HG02884 (cell line): ENCODE measurements around the gene RABL2B.
"Not testable (repeated sequence)": the region's sequence is repeated elsewhere in the genome, so short reads cannot be mapped to it uniquely, and the experiment has no call there.

Experiments
- ATAC-seq: cut with Tn5 transposase; IDR thresholded peaks from one replicate; pipeline ENCODE4 v1.9.1; 2021; ENCODE audit warnings: mild to moderate bottlenecking, moderate library complexity; ENCODE audit not compliant: unreplicated experiment

RABL2B gene

GRCh38 chr22:50783033-50783879, at the start of gene RABL2B:
Gene RABL2B, minus strand, starts transcription at chr22:50783636. Its CDS starts 1,342 bp downstream, at chr22:50782294.
- peak; percentile 97 for ATAC-seq

- ATAC-seq, result not testable (repeated sequence)
Observed at GRCh38 chr22:50786936-50787335, 3.5 kb upstream of the RABL2B start.

GRCh38 chr22:50785289-50785688, 1.9 kb upstream of the RABL2B start:
- not testable (repeated sequence) for ATAC-seq

- ATAC-seq, result peak; percentile 16
Observed at GRCh38 chr22:50783880-50784276, 442 bp upstream of the RABL2B start.

- not testable (repeated sequence) for ATAC-seq
Observed at GRCh38 chr22:50782253-50782652, 1.2 kb downstream of the RABL2B start.

- ATAC-seq, result not testable (repeated sequence)
Observed at GRCh38 chr22:50780244-50780643, 3.2 kb downstream of the RABL2B start.

GRCh38 chr22:50777631-50778030, 5.8 kb downstream of the RABL2B start:
- ATAC-seq, result not testable (repeated sequence)

GRCh38 chr22:50775132-50775531, 8.3 kb downstream of the RABL2B start:
- ATAC-seq, result not testable (repeated sequence)

GRCh38 chr22:50764288-50764687, 19.1 kb downstream of the RABL2B start:
- ATAC-seq, result not testable (repeated sequence)

GRCh38 chr22:50761829-50762228, 21.6 kb downstream of the RABL2B start:
- not testable (repeated sequence) for ATAC-seq

- not testable (repeated sequence) for ATAC-seq
Observed at GRCh38 chr22:50759597-50760341, 23.7 kb downstream of the RABL2B start.

- not testable (repeated sequence) for ATAC-seq
Observed at GRCh38 chr22:50756949-50757491, 26.4 kb downstream of the RABL2B start.

- not testable (repeated sequence) for ATAC-seq
Observed at GRCh38 chr22:50756406-50756805, 27.0 kb downstream of the RABL2B start.

GRCh38 chr22:50755251-50755650, 28.2 kb downstream of the RABL2B start:
- not testable (repeated sequence) for ATAC-seq

GRCh38 chr22:50749302-50750074, 33.9 kb downstream of the RABL2B start:
- ATAC-seq, result not testable (repeated sequence)

GRCh38 chr22:50748630-50749029, 34.8 kb downstream of the RABL2B start:
- not testable (repeated sequence) for ATAC-seq

- not testable (repeated sequence) for ATAC-seq
Observed at GRCh38 chr22:50747521-50747920, 35.9 kb downstream of the RABL2B start.

GRCh38 chr22:50744424-50744823, 39.0 kb downstream of the RABL2B start:
- not testable (repeated sequence) for ATAC-seq

- not testable (repeated sequence) for ATAC-seq
Observed at GRCh38 chr22:50740714-50741113, 42.7 kb downstream of the RABL2B start.

GRCh38 chr22:50739894-50740293, 43.5 kb downstream of the RABL2B start:
- no peak for ATAC-seq

GRCh38 chr22:50739279-50739691, 44.2 kb downstream of the RABL2B start:
- no peak for ATAC-seq
